Activated CD8-positive, alpha-beta T cell treated with anti-CD3 and anti-CD28 coated beads, Interleukin-2, amount 10 ng/mL, durations not matched to agents 7 days and 5 days (primary cell): ENCODE data around the gene INHBC. TPM values are rescaled to one million over a fixed set of nuclear protein-coding genes. Genes with fewer than 3 reads are reported as not detected.

Experiments used
- ATAC-seq: fragments of 150-1000 bp; cut with Tn5 transposase; one replicate; pipeline ENCODE4 v1.10.0; 2021; ENCODE audit warnings: moderate library complexity
- CTCF ChIA-PET: fragments of 350-600 bp; sonication (Branson Sonifier 250); formaldehyde crosslinking; loops from one replicate; lab custom pipeline; 2021; ENCODE audit warnings: antibody characterized with exemption; lab: Charles Lee
- POLR2A ChIA-PET: fragments of 350-600 bp; sonication (Branson Sonifier 250); formaldehyde crosslinking; loops from one replicate; lab custom pipeline; 2021; ENCODE audit warnings: antibody characterized with exemption; lab: Charles Lee
- DNase-seq: peaks from one replicate; pipeline ENCODE4 v3.0.0-alpha.2; 2020
- H3K27ac Mint-ChIP-seq: one replicate; pipeline ENCODE4 v1.8.0; 2021; ENCODE audit warnings: mild to moderate bottlenecking, mixed read lengths
- H3K27me3 Mint-ChIP-seq: one replicate; pipeline ENCODE4 v1.8.0; 2021; ENCODE audit warnings: low read depth, mixed read lengths
- H3K36me3 Mint-ChIP-seq: one replicate; pipeline ENCODE4 v1.8.0; 2021; ENCODE audit warnings: low read depth, mixed read lengths
- H3K4me1 Mint-ChIP-seq: one replicate; pipeline ENCODE4 v1.8.0; 2021; ENCODE audit warnings: low read depth, mixed read lengths
- H3K4me3 Mint-ChIP-seq: one replicate; pipeline ENCODE4 v1.8.0; 2021; ENCODE audit warnings: mild to moderate bottlenecking, mixed read lengths
- H3K9me3 Mint-ChIP-seq: one replicate; pipeline ENCODE4 v1.8.0; 2022; ENCODE audit warnings: mixed read lengths; ENCODE audit not compliant: insufficient read depth
- total RNA-seq, 2 experiments: library from RNA; stranded (reverse); gene quantifications; one replicate each; pipeline ENCODE4 v1.2.3, GENCODE V29; 2021

Gene INHBC
- total RNA-seq, 2 experiments from 2014 or later, result not detected

- Mint-ChIP-seq H3K27me3 (no peaks in the 10 kb centered on the region), H3K36me3 (peaks cover 73% of the 10 kb centered on the region), H3K4me1 (peaks cover 6% of the 10 kb centered on the region), H3K27ac (peak overlapping the region; percentile 21), H3K9me3 (no peaks in the 10 kb centered on the region), H3K4me3 (no peak overlapping the region)
- DNase-seq (no peak), ATAC-seq (no peak)
- POLR2A ChIA-PET, result interaction anchor here (1.8 kb wide), 1 partner anchor 18 kb away, joined by 10 read pairs; the partner anchor contains the start of gene ARHGAP9
- CTCF ChIA-PET, result interaction anchor here (0.8 to 1.0 kb wide), 2 partner anchors 16 to 35 kb away, joined by 3 read pairs; no protein-coding TSS in a partner anchor
Observed at GRCh38 chr12:57497223-57498131, 62.9 kb downstream of the INHBC start.

- Mint-ChIP-seq H3K36me3 (peaks cover 71% of the 10 kb centered on the region), H3K4me1 (peaks cover 2% of the 10 kb centered on the region), H3K27ac (no peak overlapping the region), H3K4me3 (no peak overlapping the region), H3K9me3 (no peaks in the 10 kb centered on the region), H3K27me3 (no peaks in the 10 kb centered on the region)
- CTCF ChIA-PET, result no interaction called here
- POLR2A ChIA-PET, result interaction anchor here (1.8 kb wide), 1 partner anchor 18 kb away, joined by 10 read pairs; the partner anchor contains the start of gene ARHGAP9
- DNase-seq (no peak), ATAC-seq (no peak)
Observed at GRCh38 chr12:57498132-57498502, 63.5 kb downstream of the INHBC start.

GRCh38 chr12:57498571-57498970 is 64.0 kb downstream of the INHBC start:
- Mint-ChIP-seq H3K9me3 (no peaks in the 10 kb centered on the region), H3K36me3 (peaks cover 75% of the 10 kb centered on the region)
- POLR2A ChIA-PET, result no interaction called here

GRCh38 chr12:57500213-57500612 is 65.6 kb downstream of the INHBC start:
- ChIA-PET CTCF (interaction anchor here (1.2 kb wide), 1 partner anchor 11 kb away, joined by 3 read pairs; no protein-coding TSS in a partner anchor), POLR2A (interaction anchor here (0.5 kb wide), 1 partner anchor 20 kb away, joined by 4 read pairs; the partner anchor contains the start of gene DDIT3)
- ATAC-seq (no peak), DNase-seq (no peak)
- H3K4me1 Mint-ChIP-seq, result peaks cover 2% of the 10 kb centered on the region
- peaks cover 78% of the 10 kb centered on the region for H3K36me3 Mint-ChIP-seq
- H3K9me3 Mint-ChIP-seq, result no peaks in the 10 kb centered on the region
- H3K27ac Mint-ChIP-seq, result no peak overlapping the region
- H3K4me3 Mint-ChIP-seq, result no peak overlapping the region
- H3K27me3 Mint-ChIP-seq, result no peaks in the 10 kb centered on the region

More at GRCh38 chr12:57498571-57498970, 64.0 kb downstream of the INHBC start:
- no peak for ATAC-seq
- peak overlapping the region; percentile 15 for H3K27ac Mint-ChIP-seq
- CTCF ChIA-PET, result no interaction called here
- no peaks in the 10 kb centered on the region for H3K27me3 Mint-ChIP-seq
- no peak for DNase-seq
- H3K4me1 Mint-ChIP-seq, result peaks cover 2% of the 10 kb centered on the region
- H3K4me3 Mint-ChIP-seq, result no peak overlapping the region

Other genes starting within 250 kb of the INHBC start
- gene NXPH4, start 218.0 kb upstream of the INHBC start, total RNA-seq, result under 1 TPM; 0.39 to 0.40 TPM
- gene SHMT2, start 205.1 kb upstream of the INHBC start, total RNA-seq, result 100 to 1,000 TPM; 194 to 208 TPM
- gene STAC3, start 183.6 kb upstream of the INHBC start, total RNA-seq, result 1 to 10 TPM; 7.5 to 9.9 TPM
- gene R3HDM2, start 3.7 kb upstream of the INHBC start, total RNA-seq, result 10 to 100 TPM; 59.0 to 61.7 TPM
- not detected for gene INHBE, start 20.5 kb downstream of the INHBC start, total RNA-seq
- 1 to 10 TPM in 1 of 2 experiments, under 1 TPM in 1; 0.68 to 1.9 TPM for gene GLI1, start 25.0 kb downstream of the INHBC start, total RNA-seq
- 100 to 1,000 TPM; 243 to 248 TPM for gene ARHGAP9, start 45.1 kb downstream of the INHBC start, total RNA-seq
- gene MARS1, start 53.3 kb downstream of the INHBC start, total RNA-seq, result 100 to 1,000 TPM; 275 to 291 TPM
- 10 to 100 TPM; 14.9 to 15.0 TPM for gene DDIT3, start 85.7 kb downstream of the INHBC start, total RNA-seq
- 10 to 100 TPM; 68.4 to 71.4 TPM for gene MBD6, start 88.0 kb downstream of the INHBC start, total RNA-seq
- 10 to 100 TPM; 89.3 to 96.5 TPM for gene DCTN2, start 112.4 kb downstream of the INHBC start, total RNA-seq
- gene KIF5A, start 115.3 kb downstream of the INHBC start, total RNA-seq, result 1 to 10 TPM in 1 of 2 experiments, under 1 TPM in 1; 0.99 to 1.4 TPM
- gene PIP4K2C, start 156.4 kb downstream of the INHBC start, total RNA-seq, result 10 to 100 TPM; 16.8 to 17.9 TPM
- 10 to 100 TPM; 15.4 to 17.8 TPM for gene DTX3, start 170.0 kb downstream of the INHBC start, total RNA-seq
- under 1 TPM; 0.37 TPM for gene ARHGEF25, start 176.7 kb downstream of the INHBC start, total RNA-seq
- under 1 TPM; 0.84 to 0.99 TPM for gene B4GALNT1, start 198.4 kb downstream of the INHBC start, total RNA-seq